ENCODE measurements around the gene MINK1. TPM values are rescaled to one million over a fixed set of nuclear protein-coding genes. Genes with fewer than 3 reads are reported as not detected.

MINK1 gene
- total and polyA plus RNA-seq, 10 of the 15 experiments (the other 5 are each of a cell fraction or from before 2014, with no cell fraction given): 0.08 to 55.6 (median 15.0) TPM

GRCh38 chr17:4931963-4932362, 98.8 kb downstream of the MINK1 start, which contains the start of gene GP1BA:
Gene GP1BA, plus strand, starts transcription at chr17:4932277. Its CDS starts 328 bp downstream, at chr17:4932605.
- SMC1A ChIA-PET (ENCODE audit: uncharacterized antibody, unreplicated experiment): no interaction called here
- BruUV-seq (replicated peaks): no TSS peak
- Histone ChIP-seq H3K4me3 (no peak within 1 kb of the TSS; the same call in 1 of the 2 replicates), H2AFZ (ENCODE audit: control insufficient read depth, low read depth, low read length) (0 out of 2 replicates have a peak within 1 kb of the TSS, but pooled peaks have one; percentile 12), H3K79me2 (ENCODE audit: control insufficient read depth, insufficient read depth, low read length) (no peaks in the 10 kb centered on the region), H3K4me1 (ENCODE audit: control insufficient read depth, insufficient read depth, low read length) (peaks cover 21% of the 10 kb centered on the region), H3K36me3 (ENCODE audit: control insufficient read depth in 2 of 2, insufficient read depth in 2 of 2, low read length in 1 of 2) (peaks cover 0 to 10% of the 10 kb centered on the region in 2 experiments; a peak in 2 of 4 replicates), H4K20me1 (ENCODE audit: control insufficient read depth, insufficient read depth) (no peaks in the 10 kb centered on the region), H3K27ac (ENCODE audit: control insufficient read depth, insufficient read depth) (peak within 1 kb of the TSS; percentile 39), H3K4me2 (ENCODE audit: control insufficient read depth, insufficient read depth) (0 out of 2 replicates have a peak within 1 kb of the TSS, but pooled peaks have one; percentile 30), H3K27me3 (replicated peaks in 1 of 2; ENCODE audit: control insufficient read depth in 2 of 2, insufficient read depth in 2 of 2, low read length in 1 of 2) (no peaks in the 10 kb centered on the region), H3K9ac (ENCODE audit: control insufficient read depth, insufficient read depth, low read length) (no peak within 1 kb of the TSS), H3K9me3 (replicated peaks; ENCODE audit: control insufficient read depth, insufficient read depth, low read length) (no peaks in the 10 kb centered on the region)
- in situ Hi-C loops (cut with MboI) (no loop called here), intact Hi-C loops (cut with micrococcal nuclease; ENCODE audit: unreplicated experiment) (no loop called here)
- POLR2A ChIA-PET: interaction anchor here (1.3 kb wide), 1 partner anchor 13 kb away, joined by 3 read pairs; no protein-coding TSS in a partner anchor
- WGBS (ENCODE audit: insufficient coverage, insufficient replicate concordance, low lambda C conversion rate, missing lambda C conversion rate): 53% methylated on average over 14 of the region's 14 CpGs
- RAD21 ChIA-PET (ENCODE audit: unreplicated experiment): no interaction called here
- no peak for DNase-seq (ENCODE audit: low read depth, low spot score)
- CTCF ChIA-PET: interaction anchor here (1.0 kb wide), 1 partner anchor 49 kb away, joined by 3 read pairs; no protein-coding TSS in a partner anchor
- peak; percentile 32 for ATAC-seq
- FAIRE-seq: no peak
- TF ChIP-seq ETV6 (conservative IDR thresholded peaks at IDR 0.05 in 1 of 2, IDR thresholded peaks at IDR 0.05 in 1 of 2; ENCODE audit: borderline replicate concordance in 1 of 2, low read depth in 1 of 2): 0 out of 4 replicates have a peak, but pooled peaks of 1 of the 2 experiments have one; percentile 22
- no peak for TF ChIP-seq CUX1 (IDR thresholded peaks at IDR 0.05; ENCODE audit: insufficient replicate concordance, low read depth, low read length)
- peak; percentile 79 for TF ChIP-seq SPI1 (IDR thresholded peaks at IDR 0.05; ENCODE audit: borderline replicate concordance, insufficient read depth, low read depth, low read length)
- TF ChIP-seq, protein P1, sequence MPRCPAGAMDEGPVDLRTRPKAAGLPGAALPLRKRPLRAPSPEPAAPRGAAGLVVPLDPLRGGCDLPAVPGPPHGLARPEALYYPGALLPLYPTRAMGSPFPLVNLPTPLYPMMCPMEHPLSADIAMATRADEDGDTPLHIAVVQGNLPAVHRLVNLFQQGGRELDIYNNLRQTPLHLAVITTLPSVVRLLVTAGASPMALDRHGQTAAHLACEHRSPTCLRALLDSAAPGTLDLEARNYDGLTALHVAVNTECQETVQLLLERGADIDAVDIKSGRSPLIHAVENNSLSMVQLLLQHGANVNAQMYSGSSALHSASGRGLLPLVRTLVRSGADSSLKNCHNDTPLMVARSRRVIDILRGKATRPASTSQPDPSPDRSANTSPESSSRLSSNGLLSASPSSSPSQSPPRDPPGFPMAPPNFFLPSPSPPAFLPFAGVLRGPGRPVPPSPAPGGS (IDR thresholded peaks at IDR 0.05; ENCODE audit: borderline replicate concordance, insufficient read depth, low read depth, low read length, poor library complexity, severe bottlenecking): no peak
- peak; percentile 82 for TF ChIP-seq RUNX3 (IDR thresholded peaks at IDR 0.05; ENCODE audit: low read length)
- peak; percentile 56 for TF ChIP-seq RELA (IDR thresholded peaks at IDR 0.05; ENCODE audit: borderline replicate concordance, partially characterized antibody)
- 0 out of 2 replicates have a peak, but pooled peaks have one; percentile 24 for TF ChIP-seq PAX5 (IDR thresholded peaks at IDR 0.05; ENCODE audit: borderline replicate concordance, low read depth, low read length)
- TF ChIP-seq, protein P2, sequence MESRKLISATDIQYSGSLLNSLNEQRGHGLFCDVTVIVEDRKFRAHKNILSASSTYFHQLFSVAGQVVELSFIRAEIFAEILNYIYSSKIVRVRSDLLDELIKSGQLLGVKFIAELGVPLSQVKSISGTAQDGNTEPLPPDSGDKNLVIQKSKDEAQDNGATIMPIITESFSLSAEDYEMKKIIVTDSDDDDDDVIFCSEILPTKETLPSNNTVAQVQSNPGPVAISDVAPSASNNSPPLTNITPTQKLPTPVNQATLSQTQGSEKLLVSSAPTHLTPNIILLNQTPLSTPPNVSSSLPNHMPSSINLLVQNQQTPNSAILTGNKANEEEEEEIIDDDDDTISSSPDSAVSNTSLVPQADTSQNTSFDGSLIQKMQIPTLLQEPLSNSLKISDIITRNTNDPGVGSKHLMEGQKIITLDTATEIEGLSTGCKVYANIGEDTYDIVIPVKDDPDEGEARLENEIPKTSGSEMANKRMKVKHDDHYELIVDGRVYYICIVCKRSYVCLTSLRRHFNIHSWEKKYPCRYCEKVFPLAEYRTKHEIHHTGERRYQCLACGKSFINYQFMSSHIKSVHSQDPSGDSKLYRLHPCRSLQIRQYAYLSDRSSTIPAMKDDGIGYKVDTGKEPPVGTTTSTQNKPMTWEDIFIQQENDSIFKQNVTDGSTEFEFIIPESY (IDR thresholded peaks at IDR 0.05): no peak
- TF ChIP-seq NFIC (IDR thresholded peaks at IDR 0.05; ENCODE audit: low read depth, low read length): 0 out of 2 replicates have a peak, but pooled peaks have one; percentile 28
- peak; percentile 73 for TF ChIP-seq IKZF1 (conservative IDR thresholded peaks at IDR 0.05)
- TF ChIP-seq, protein P3, sequence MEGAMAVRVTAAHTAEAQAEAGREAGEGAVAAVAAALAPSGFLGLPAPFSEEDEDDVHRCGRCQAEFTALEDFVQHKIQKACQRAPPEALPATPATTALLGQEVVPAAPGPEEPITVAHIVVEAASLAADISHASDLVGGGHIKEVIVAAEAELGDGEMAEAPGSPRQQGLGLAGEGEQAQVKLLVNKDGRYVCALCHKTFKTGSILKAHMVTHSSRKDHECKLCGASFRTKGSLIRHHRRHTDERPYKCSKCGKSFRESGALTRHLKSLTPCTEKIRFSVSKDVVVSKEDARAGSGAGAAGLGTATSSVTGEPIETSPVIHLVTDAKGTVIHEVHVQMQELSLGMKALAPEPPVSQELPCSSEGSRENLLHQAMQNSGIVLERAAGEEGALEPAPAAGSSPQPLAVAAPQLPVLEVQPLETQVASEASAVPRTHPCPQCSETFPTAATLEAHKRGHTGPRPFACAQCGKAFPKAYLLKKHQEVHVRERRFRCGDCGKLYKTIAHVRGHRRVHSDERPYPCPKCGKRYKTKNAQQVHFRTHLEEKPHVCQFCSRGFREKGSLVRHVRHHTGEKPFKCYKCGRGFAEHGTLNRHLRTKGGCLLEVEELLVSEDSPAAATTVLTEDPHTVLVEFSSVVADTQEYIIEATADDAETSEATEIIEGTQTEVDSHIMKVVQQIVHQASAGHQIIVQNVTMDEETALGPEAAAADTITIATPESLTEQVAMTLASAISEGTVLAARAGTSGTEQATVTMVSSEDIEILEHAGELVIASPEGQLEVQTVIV (IDR thresholded peaks at IDR 0.05; ENCODE audit: borderline replicate concordance, partially characterized antibody): no peak
